HG02798 (cell line): ENCODE data around the gene SRD5A2.

Source experiments
- ATAC-seq: cut with Tn5 transposase; IDR thresholded peaks from one replicate; pipeline ENCODE4 v1.9.1; 2021; ENCODE audit warnings: mild to moderate bottlenecking; ENCODE audit not compliant: unreplicated experiment, poor library complexity

The SRD5A2 gene, protein sequence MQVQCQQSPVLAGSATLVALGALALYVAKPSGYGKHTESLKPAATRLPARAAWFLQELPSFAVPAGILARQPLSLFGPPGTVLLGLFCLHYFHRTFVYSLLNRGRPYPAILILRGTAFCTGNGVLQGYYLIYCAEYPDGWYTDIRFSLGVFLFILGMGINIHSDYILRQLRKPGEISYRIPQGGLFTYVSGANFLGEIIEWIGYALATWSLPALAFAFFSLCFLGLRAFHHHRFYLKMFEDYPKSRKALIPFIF

DNA sequence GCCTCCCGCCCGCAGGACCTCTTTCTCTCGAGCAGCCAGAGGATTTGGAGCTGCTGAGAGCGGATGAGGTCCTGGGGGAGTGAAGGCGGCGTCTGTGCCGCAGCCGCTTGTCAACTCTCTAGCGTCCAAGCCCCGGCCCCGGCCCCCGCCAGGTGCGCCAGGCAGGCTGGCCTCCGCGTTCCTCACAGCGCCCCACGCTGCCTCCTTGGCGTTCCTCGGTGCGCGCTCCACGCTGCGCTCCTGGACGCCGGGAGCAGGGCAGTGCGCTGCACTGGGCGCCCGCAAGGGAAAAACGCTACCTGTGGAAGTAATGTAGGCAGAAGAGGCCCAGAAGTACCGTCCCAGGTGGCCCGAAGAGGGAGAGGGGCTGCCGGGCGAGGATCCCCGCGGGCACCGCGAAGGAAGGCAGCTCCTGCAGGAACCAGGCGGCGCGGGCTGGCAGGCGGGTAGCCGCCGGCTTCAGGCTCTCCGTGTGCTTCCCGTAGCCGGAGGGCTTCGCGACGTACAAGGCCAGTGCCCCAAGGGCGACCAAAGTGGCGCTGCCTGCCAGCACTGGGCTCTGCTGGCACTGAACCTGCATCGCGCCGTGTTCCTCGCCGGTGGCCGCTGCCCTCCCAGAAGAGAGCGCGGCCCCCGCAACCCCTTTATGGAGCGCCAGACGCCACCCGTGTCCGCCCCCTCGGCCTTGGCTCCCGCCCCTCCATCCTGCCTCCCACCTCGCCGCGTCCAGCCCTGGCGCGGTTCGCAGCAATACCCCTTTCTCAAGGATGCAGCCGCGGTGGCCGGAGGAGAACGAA is at the start of gene SRD5A2:
SRD5A2 (minus strand) TSS at position 618 of the 797 bp plus-strand sequence; CDS start at position 580, 38 bp downstream.
- no peak for ATAC-seq

GRCh38 chr2:31606509-31606908 is 25.8 kb upstream of the SRD5A2 start:
- ATAC-seq, result no peak

GRCh38 chr2:31598694-31599093 is 18.0 kb upstream of the SRD5A2 start:
- ATAC-seq, result no peak

GRCh38 chr2:31586230-31586629 is 5.5 kb upstream of the SRD5A2 start:
- no peak for ATAC-seq

DNA sequence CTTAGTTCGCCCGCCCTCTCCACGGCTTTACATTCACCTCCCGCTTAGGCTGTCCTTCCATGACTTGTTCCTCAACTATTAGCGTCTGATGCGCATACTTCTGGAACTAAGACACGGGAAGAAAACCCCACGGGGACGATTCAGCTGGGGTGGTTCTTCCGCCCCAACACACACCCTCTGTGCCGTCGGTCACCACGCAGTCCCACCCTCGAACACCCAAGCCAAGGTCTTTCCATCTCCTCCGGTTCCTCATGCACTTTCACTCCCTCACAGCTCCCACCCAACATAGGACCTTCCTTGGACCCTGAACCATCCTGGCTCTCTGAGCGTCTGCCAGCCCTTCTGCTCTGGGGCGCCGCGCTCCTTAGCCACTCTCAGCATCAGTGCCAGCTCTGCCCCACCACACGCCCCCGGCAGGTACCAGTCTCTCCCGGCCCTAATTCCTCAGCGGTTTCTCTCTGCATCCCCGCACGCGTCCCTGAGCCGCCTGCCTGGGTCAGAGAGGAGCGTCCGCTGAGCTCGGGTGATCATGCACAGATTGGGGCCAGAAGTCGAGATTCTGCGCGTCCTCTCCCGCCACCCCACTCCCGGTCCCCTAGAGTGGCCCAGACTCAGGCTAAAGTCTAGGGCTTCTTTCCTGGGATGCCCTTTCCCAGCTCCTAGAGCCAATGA is 522 bp upstream of the SRD5A2 start:
- no peak for ATAC-seq

GRCh38 chr2:31579996-31580320 is 780 bp downstream of the SRD5A2 start:
- ATAC-seq, result no peak

GRCh38 chr2:31578316-31578715 is 2.4 kb downstream of the SRD5A2 start:
- ATAC-seq, result no peak

- no peak for ATAC-seq
These were observed 3.6 kb downstream of the SRD5A2 start for GRCh38 chr2:31577143-31577542.

DNA sequence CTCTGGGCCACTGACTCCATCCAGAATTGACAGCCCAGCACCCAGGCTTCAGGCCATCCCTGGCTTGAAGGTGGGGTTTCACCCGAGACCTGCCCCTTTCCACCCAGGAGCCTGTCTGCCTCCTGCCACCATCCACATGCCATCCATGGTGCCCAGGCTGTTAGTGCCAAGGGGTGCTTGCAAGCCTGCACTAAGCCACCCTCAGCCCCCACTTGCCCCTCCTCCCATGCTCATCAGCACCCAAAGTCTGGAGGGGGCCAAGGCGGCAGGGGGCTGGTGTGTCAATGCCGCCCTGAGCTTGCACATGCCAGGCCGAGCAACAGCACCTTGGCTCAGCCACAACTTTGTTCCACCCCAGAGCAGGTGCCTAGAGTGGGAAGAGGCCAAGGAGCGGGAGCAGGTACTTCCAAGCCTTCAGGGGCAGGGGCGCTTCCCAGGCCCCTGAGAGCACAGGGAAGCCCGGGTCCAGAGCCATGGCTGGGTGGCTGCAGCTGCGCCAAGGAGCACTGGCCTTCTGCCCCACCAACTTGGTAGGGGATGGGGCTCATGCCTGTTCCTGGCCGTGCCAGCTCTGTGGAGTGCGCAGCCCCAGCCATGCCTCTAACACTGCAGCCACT is 12.0 kb downstream of the SRD5A2 start:
- ATAC-seq, result no peak

GRCh38 chr2:31567679-31568078 is 13.1 kb downstream of the SRD5A2 start:
- ATAC-seq, result no peak

DNA sequence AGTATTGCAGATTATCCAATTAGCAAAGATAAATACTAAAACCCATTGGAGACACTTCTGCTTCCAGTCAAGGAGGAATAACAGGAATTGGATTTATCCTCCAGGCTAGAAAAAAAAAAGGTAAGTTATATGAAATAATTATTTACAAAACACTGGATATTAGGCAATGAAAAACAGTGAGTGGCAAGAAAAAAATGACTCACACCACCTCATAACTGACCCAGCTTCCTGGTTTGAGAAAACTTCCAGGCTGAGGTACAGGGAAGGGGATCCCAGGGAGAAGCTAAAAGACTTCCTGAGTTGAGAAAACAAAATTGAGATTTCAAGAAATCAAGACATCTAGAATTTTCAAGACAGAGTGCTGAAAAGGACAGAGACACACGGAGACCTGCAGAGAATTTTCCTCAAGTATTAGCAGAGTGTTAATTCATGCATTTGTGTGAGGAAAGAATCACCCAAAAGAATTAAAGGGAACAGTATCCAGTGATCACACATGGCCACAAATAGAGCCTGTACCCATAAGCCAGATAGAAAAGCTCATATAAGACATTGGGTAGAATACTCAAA is 17.4 kb downstream of the SRD5A2 start:
- ATAC-seq, result no peak

- no peak for ATAC-seq
These were observed 18.9 kb downstream of the SRD5A2 start for GRCh38 chr2:31561823-31562222.

DNA sequence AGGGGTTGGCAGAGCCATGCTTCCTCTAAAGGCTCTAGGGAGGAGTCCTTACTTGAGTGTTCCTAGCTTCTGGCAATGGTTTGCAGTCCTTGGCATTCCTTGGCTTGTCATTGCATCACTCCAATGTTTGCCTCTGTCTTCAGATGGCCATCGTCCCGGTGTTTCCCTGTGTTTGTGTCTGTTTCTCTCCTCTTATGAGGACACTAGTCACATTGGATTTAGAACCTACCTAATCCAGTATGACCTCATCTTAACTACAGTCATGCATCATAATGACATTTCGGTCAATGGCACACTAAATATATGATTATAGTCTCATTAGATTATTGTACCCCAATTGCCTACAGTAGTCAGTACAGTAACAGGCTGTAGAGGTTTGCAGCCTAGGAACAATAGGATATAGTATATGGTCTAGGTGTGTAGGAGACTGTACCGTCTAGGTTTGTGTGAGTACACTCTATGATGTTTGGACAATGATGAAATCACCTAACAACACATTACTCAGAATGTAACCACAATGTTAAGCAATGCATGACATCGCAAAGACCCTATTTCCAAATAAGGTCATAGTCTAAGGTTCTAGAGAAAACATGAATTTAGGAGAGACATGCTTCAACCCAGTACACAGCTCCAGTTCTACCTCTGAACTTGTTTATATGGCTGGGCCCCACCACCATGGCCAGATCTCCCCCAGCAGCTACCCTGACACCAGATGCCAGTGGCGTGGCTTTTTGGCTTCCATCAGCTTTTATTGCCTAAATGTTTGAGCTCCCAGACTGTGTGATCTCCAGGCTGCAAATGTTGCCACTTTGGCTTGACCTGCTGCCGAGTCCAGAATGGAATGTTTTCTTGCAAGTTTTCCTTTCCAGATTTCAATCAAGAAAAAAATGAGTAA is 22.1 kb downstream of the SRD5A2 start:
- no peak for ATAC-seq

DNA sequence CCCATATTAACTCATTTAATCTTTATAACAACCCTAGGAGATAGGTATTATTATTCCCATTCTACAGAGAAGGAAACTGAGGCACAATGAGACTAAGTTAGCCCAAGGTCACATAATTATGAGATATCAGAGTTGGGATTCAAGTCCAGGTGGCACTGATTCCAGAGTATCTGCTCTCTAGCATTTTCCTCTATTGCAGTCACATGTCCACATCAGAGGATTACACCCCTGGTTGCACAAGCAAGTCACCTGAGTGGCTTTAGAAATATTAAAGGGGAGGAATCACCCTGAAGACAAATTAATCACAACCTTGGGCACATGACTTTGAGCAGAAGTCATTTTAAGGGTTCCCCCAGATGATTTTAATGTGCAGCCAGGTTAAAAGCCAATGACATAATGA is 23.8 kb downstream of the SRD5A2 start:
- ATAC-seq, result no peak

DNA sequence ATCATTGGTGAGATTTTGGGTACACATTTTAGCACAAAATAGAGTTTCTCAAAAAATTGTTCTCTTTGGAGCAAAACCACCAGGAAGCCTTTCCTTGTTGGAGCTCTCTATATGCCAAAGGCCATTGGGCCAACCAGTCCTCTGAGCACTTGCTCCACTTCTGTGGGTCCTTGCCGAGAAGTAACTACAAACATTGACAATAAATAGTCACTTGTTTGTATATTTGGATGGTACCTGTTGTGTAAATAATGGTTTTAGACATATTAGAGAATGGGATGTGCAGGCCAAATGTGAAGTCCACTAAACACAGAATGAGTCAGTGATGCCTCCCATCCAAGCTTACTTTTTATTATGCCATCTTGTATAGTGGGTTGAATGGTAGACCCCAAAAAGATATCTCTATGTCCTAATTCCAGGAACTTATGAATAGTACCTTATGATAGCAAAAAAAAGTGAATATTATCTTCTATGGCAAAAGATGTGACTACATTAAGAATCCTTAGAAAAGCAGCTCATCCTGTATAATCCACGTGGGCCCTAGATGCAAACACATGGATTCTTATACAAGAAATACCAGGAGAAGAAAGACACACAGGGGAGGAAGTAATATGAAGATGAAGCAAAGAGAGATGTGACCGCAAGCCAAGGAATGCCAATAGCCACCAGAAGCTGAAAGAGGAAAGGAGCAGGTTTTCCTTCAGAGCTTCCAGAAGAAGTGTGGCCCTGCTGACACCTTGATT is 24.6 kb downstream of the SRD5A2 start:
- no peak for ATAC-seq

DNA sequence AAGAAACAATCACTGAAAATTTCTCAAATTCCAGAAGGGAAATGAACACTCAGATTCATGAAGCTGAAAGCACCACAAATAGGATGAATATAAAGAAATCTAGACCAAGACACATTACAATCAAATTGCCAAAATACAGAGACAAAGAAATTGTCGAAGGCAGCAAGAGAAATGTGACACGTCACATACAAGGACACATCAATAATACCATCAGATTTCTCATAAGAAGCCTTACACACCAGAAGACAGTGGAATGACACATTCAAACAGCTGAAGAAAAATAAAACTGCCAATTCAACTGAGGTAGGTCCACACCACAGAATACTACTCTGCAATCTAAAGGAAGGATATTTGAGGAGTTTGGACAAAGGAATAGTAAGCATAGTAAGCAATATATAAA is 27.4 kb downstream of the SRD5A2 start:
- no peak for ATAC-seq

DNA sequence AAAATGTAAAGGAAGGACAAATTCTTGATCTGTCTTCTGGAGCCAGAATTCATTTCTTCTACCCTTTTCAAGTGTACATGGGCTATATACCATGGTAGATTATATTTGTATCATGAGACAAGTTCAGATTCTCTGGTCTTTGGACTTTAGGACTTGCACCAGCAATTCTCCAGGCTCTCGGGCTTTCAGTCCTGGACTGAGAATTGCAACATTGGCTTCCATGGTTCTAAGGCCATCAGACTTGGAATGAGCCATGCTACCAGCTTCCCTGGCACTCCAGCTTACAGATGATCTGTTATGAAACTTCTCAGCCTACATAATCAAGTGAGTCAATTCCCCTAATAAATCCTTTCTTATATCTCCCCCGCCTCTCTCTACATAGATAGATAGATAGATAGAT is 33.3 kb downstream of the SRD5A2 start:
- no peak for ATAC-seq

GRCh38 chr2:31541853-31542252 is 38.9 kb downstream of the SRD5A2 start:
- no peak for ATAC-seq

DNA sequence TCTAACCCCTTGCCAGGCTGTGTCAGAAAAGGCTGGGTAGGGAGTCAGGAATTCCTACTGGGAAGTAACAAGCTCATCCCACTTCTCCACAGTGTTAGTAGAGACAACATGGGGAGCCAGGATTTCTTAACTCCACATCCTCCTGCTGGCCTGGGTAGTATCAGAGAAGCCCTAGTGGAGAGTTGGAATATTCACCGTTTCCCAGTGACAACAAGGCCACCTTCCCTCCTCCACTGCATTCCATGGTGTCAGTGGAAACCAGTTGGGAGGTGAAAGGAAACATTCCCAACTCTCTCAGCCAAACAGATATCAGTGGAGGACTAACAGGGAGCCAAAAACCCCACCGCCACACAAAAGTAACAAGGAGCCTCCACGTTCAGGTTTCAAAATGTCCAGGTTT is 41.2 kb downstream of the SRD5A2 start:
- ATAC-seq, result no peak
